ENCODE data around the gene CORO2B.

DNA sequence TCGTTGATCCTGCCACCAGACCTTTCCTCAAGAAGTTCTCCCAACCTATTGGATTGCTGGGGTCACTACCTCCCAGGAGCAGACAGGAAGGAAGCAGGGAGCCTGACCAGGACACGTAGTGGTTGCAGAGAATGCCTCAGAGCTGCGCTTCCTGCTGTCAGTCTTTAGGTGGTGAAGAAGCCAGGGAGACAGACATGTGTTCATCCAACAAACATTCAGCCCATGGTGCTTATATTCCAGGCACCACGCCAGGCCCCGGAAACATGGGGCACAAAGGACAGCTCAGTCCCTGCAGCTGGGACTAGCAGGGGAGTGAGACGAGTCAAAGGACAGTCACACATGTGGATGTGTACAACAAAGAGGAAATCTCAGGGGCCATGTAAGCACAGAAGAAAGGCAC, 26.0 kb upstream of the CORO2B start:
- TF ChIP-seq, protein P1, sequence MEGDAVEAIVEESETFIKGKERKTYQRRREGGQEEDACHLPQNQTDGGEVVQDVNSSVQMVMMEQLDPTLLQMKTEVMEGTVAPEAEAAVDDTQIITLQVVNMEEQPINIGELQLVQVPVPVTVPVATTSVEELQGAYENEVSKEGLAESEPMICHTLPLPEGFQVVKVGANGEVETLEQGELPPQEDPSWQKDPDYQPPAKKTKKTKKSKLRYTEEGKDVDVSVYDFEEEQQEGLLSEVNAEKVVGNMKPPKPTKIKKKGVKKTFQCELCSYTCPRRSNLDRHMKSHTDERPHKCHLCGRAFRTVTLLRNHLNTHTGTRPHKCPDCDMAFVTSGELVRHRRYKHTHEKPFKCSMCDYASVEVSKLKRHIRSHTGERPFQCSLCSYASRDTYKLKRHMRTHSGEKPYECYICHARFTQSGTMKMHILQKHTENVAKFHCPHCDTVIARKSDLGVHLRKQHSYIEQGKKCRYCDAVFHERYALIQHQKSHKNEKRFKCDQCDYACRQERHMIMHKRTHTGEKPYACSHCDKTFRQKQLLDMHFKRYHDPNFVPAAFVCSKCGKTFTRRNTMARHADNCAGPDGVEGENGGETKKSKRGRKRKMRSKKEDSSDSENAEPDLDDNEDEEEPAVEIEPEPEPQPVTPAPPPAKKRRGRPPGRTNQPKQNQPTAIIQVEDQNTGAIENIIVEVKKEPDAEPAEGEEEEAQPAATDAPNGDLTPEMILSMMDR (IDR thresholded peaks at IDR 0.05; ENCODE audit: insufficient read depth, low read length, poor library complexity, severe bottlenecking), result no peak
- no peak for TF ChIP-seq EZH2phosphoT487 (conservative IDR thresholded peaks at IDR 0.05; ENCODE audit: low read length)
